Breast epithelium (tissue), 3 donors: ENCODE measurements around the gene IGSF9.

Source experiments
- POLR2A ChIP-seq: fragments of 450-650 bp; IDR thresholded peaks from one replicate; pipeline ENCODE4 v1.6.1; 2016; ENCODE audit warnings: antibody characterized with exemption, mild to moderate bottlenecking, moderate library complexity
- TF ChIP-seq, protein P1 (sequence below), 3 donors: fragments of 450-650 bp; IDR thresholded peaks; one replicate each; pipeline ENCODE4 v1.5.1; 2016 to 2017; ENCODE audit warnings: antibody characterized with exemption in 3 of 3, mild to moderate bottlenecking in 3 of 3, moderate library complexity in 3 of 3

DNA sequence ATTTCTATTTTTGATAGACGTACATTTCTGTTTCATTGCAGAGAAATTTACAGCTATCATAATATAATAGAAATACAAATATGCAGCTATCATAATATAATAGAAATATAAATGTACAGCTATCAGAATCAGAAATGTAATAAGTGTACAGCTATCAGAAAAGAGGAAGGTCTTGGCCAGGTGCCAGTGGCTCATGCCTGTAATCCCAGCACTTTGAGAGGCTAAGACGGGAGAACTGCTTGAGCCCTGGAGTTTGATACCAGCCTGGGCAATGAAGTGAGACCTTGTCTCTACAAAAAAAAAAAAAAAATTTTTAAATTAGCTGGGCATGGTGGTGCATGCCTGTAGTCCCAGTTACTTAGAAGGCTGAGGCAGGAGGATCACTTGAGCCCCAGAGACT lies 48.5 kb upstream of the IGSF9 start:
- TF ChIP-seq, protein P1, sequence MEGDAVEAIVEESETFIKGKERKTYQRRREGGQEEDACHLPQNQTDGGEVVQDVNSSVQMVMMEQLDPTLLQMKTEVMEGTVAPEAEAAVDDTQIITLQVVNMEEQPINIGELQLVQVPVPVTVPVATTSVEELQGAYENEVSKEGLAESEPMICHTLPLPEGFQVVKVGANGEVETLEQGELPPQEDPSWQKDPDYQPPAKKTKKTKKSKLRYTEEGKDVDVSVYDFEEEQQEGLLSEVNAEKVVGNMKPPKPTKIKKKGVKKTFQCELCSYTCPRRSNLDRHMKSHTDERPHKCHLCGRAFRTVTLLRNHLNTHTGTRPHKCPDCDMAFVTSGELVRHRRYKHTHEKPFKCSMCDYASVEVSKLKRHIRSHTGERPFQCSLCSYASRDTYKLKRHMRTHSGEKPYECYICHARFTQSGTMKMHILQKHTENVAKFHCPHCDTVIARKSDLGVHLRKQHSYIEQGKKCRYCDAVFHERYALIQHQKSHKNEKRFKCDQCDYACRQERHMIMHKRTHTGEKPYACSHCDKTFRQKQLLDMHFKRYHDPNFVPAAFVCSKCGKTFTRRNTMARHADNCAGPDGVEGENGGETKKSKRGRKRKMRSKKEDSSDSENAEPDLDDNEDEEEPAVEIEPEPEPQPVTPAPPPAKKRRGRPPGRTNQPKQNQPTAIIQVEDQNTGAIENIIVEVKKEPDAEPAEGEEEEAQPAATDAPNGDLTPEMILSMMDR (IDR thresholded peaks at IDR 0.05), result no peak
- no peak for TF ChIP-seq POLR2A
